ENCODE measurements around the gene PAEP.

The PAEP gene

DNA sequence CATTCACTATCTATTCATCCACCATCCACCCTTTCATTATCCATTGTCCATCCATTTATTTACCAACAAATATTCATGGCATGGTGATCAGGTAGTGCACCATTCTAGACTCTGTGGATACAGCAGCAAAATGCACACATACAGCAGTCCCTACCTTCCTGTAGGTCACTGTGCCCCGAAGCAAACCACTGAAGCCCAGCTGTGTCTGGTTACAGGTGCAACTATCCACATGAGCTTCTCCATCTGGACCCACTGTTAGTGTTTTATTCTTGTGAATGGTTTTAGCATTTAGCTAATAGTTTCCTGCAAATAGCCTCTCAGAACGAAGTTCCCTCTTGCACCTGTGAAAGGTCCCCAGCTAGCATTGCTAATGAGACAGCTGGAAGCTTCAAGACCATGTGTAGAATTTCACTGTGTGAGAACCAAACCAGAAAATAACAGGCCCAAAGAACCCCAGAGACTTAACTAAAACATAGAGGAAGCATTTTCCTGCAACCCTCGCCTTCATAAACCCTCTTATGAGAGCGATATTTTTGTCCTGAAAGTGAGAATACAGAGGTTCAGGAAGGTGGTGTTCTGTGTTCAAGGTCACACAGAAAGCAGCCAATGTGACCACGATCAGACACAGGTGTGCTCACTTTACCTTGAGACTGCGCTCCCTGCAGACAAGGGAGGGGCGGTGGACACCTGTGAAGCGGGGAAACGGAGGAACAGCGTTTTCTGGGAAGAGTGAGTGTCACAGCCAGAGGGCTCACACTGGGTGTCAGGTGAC is 18.5 kb downstream of the PAEP start:
- no peak for DNase-seq (ENCODE audit: low read depth)

DNA sequence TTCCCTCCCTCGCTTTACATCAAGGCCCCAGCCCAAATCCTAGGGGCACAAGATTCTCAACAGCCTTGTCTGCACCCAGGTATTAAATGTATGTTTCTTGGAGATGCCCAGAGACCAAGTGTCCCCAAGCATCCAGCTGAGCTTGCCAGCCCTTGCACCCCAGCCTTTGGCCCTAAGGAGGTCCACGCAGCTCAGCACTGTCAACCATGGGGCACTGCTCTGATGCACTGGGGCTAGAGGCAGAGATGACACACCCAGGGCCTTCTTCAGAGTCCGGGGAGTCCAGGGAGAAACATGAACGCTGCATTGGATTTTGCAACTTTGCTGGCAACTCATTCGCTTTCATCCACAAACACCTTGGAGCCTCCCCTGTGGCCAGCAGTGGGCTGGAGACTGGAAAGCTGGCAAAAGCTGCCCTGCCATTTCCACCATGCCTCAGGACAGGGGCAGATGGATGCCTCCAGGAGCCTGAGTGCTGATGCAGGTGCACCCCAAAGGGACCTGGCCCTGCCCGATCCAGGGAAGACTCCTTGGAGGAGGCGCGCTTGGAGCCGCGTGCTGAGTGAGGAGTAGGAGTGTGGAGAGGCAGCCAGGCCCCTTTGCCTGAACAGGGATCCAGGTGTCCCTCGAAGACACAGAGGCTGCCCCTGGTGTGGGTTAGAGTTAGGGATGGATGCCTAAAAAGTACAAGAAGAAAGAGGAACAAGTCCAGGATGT is 19.3 kb downstream of the PAEP start:
- no peak for DNase-seq (ENCODE audit: low read depth)

DNA sequence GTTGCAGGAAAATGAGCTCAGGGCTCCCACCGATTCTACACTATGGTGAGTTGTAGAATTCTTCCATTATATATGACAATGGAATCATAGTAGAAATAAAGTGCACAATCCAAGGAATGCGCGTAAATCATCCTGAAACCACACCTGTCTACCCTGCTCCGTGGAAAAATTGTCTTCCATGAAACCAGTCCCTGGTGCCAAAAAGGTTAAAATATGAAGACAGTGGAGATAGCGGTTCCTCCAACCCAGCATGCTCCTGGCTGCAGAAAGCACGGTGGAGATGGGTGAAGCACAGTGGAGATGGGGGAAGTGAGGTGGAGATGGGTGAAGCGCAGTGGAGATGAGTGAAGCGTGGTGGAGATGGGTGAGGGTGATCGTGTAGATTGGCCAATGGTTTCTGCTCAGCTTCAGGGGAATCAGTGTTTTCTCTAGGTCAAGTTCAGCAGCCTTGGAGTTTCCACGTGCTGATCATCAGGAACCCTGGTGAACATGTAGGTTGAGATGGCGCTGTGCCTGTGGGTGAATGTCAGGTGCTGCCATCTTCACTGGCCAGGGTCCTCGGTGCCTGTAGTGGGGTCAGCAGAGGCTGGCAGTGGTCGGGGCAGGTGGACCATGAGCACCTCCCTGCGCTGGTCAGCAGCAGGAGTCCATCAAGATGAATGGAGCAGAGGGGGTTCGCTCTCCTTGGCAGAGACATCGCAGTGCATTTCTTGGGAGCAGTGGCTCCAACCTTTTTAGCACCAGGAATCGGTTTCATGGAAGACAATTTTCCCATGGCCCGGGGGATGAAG is 20.3 kb downstream of the PAEP start:
- no peak for DNase-seq (ENCODE audit: low read depth)

DNA sequence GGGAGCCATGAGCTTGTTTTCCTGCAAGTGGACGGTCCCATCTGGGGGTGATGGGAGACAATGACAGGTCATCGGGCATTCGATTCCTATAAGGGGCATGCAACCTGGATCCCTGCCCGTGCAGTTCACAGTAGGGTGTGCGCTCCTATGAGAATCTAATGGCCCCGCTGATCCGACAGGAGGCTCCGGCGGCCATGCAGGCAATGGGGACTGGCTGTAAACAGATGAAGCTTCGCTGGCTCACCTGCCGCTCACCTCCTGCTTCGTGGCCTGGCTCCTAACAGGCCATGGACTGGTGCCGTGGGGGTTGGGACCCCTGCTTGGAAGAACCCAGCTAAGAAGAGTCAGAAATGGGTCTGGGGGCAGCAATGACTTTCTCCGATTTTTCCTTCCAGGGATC is 21.0 kb downstream of the PAEP start:
- no peak for DNase-seq (ENCODE audit: low read depth)

DNA sequence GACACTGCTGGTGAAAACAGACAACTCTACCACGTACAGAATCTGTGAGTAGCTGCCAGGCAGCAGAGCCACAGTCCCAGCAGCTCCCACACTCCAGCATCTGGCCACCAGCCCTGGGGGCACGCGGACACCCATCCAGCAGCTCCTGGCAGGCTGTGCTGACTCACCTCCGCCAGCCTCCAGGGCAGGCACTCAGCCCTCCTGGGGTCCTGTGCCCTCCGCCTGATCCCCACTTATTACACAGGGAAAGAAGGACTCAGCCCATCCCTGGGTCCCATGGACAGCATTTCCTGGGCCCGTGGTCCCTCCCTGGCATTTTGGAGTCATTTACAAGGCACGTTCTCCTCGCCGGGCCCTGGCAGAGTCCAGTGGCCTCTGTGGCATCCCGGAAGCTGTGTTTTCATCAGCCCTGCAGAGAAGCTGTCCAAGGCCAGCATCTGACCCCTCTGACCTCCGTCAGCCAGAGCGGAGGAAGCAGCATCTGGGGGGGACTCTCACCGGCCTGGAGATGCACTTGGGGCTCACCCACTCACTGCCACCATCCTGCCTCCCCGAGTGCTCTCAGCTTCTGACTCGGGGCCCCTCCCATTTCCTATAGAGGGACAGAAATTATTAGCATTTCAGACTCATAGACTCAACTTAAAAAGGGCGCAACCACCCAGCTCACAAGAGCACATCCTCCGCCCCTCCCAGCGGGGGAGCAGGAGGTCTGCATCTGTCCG is 21.6 kb downstream of the PAEP start:
- no peak for DNase-seq (ENCODE audit: low read depth)

DNA sequence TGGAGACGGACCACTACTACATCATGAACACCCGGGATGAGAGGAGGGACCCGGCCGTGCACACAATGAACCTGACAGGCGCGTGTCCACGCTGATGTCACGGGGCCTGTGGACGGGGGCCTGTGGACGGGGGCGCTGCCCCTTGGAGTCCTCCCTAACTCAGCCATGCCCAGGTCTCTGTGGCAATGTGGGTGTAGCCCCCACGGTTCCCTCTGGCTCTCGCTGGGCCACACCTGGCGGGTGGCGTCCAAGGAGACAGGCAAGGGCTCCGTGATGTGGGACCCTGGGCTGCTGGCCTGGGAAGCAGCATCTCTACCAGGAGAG is 22.1 kb downstream of the PAEP start:
- DNase-seq (ENCODE audit: low read depth), result no peak

- no peak for DNase-seq (ENCODE audit: low read depth)
Observed at GRCh38 chr9:135584371-135584770, 22.8 kb downstream of the PAEP start.

DNA sequence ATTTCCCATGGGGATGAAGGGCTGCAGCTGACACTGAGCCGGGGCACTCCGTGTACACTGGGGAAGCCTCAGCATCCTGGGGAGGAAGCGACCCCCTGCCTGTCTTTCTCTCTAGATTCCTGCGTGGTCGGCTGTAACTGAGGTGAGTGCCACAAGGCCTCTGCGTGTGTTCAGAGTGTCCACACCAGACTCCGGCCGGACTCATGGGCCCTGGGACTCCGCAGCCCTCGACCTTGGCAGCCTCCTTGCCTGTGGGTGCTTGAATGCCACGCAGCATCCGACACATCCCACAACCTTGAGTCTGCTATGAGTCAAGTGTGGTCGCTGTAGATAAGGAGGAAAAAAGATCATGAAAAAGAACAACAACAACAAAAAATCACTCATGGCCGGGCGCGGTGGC is 23.4 kb downstream of the PAEP start:
- no peak for DNase-seq (ENCODE audit: low read depth)

DNA sequence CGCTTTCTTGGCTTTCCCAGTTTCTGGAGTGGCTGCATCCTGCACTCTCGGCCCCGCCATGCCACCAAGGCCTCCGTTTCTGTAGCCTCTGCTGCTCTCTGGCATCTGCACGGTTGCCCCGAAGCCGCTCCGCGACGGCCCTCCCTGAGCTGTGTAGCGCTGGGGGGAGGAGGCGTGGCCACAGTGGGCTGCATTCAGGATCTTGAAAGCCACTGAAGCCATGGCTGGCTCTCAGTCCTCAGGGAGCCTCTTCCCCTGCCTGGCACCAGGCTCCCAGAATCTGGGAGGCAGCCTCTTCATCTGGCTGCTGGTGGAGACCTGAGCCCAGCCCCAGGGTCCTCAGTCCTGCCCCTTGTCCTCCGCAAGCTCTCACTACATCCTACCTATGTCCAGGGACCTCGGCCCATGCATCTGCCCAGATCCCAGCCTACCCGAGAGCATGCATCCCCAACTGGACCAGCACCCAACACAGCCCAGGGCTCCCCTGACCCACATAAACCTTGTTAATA is 25.1 kb downstream of the PAEP start:
- no peak for DNase-seq (ENCODE audit: low read depth)

DNA sequence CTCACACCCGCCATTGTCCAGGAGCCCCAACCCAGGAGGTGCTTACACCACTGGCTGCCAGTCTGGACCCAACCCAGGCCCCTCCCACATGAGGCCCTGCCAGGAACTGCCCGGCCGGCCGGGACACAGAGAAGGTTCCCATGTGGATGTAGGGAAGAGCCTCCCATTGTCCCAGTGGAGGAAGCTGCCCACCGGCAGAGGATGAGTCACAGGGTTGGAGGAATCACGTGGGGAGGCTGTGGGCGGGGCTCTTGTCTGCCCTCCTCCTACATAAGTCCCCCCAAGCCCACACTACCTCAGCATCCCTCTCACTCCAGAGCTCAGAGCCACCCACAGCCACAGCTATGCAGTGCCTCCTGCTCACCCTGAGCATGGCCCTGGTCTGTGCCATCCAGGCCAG is 26.1 kb downstream of the PAEP start:
- no peak for DNase-seq (ENCODE audit: low read depth)

GRCh38 chr9:135588371-135588770 is 26.8 kb downstream of the PAEP start:
- no peak for DNase-seq (ENCODE audit: low read depth)

- DNase-seq (ENCODE audit: low read depth), result no peak
Observed at GRCh38 chr9:135588886-135589595, 27.5 kb downstream of the PAEP start.

DNA sequence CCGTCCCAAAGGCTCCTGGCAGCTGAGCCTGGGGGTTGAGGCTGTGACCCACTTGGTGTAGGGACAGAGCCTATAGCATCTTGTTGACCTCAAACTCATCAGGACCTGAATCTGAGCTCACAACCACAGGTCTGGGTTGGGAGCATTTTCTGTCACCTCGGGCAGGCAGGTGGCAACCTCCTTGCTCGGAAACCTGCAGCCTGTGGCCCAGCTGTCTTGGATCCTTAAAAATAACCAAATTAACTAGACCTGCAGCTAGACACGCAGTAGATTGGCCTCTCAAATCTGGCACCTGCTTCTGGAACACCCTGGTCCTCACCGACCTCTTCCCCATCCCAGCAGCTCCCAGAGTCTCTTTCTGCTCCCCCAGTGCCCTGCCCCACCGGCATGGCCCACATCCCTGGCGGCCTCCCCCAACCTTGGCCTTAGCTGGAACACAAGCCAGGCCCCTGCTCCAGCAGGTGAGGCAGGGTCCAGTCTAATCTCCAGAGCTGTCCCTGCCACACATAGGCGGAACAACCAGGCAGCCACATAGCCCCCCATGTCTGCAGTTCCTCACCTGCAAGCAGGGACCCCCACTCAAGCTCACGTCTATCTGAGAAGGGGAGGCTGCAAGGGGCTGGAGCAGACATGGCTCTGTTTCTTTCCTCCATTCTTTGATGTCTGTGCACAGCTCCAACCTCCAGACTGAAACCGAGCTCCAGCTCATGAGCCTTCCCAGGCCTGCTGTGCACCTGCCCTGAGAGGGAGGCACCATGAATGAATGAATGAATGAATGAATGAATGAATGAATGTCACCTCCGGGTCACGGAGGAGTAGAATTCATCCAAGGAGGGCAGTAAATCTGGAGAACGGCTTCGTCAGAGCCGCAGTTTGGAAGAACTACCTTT is 28.3 kb downstream of the PAEP start:
- no peak for DNase-seq (ENCODE audit: low read depth)

DNA sequence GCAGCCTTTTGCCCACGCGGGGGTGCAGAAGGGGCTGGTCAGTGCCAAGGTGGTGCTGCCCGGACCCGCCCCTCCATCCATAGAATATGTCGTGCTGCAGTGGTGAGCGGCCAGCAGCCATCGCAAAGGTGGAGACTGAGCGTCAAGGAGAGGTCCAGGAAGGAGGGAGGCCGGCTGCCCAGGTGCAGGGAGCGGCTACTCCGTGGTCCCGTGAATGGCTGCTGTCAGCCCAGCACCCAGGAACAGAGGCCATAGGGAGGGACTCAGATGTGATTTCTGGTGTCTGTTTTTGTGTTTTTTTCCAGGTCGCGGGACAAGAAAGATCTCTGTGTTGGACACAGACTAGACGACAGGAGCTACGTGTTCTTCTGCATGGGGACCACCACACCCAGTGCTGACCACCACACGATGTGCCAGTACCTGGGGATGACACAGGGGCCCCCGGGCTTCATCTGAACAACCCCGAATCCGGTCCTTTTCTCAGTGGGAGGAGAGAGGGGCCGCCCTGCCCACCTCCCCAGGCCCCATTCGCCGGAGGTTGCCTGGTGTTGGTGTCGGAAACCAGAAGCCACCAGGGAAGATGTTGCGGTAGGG is 29.0 kb downstream of the PAEP start:
- DNase-seq (ENCODE audit: low read depth), result no peak

- DNase-seq (ENCODE audit: low read depth), result no peak
Observed at GRCh38 chr9:135591506-135592330, 30.2 kb downstream of the PAEP start.

GRCh38 chr9:135592331-135592590 is 30.7 kb downstream of the PAEP start:
- DNase-seq (ENCODE audit: low read depth), result no peak

GRCh38 chr9:135592625-135593024 is 31.1 kb downstream of the PAEP start:
- no peak for DNase-seq (ENCODE audit: low read depth)

- DNase-seq (ENCODE audit: low read depth), result no peak
Observed at GRCh38 chr9:135596211-135596610, 34.7 kb downstream of the PAEP start.

DNA sequence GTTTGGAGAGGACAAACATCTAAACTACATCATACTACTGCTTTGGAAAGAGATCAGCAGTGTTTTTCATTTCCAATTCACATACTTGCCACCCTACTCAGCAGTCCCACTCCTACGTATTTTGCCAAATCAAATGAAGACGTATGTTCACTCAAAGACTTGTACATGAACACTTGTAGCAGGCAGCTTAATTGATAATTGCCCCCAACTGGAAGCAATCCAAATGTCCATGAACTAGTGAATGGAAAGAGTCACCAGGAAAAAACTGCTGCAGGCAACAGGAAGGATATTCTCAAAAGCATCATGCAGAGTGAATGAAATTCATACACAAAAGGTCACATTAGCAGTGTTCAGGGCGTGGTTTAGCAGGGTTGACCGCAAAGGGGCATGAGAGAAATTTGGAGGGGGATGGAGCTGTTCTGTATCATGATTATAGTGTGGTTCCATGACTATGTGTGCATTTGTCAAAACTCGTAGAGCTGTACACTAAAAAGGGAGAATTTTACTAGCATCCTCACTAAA is 38.8 kb downstream of the PAEP start:
- DNase-seq (ENCODE audit: low read depth), result no peak
